ENCODE measurements around the gene ESPNL. TPM values are rescaled to one million over a fixed set of nuclear protein-coding genes. Genes with fewer than 3 reads are reported as not detected.
"Not testable (repeated sequence)": the region's sequence is repeated elsewhere in the genome, so short reads cannot be mapped to it uniquely, and the experiment has no call there.

The ESPNL gene
- total RNA-seq, 1 experiment from 2014 or later: 1.1 TPM

GRCh38 chr2:238114851-238115660 is 14.9 kb downstream of the ESPNL start:
- no peak for TF ChIP-seq MXD4 (CRISPR knock-in tag; IDR thresholded peaks at IDR 0.05; ENCODE audit: borderline replicate concordance)
- TF ChIP-seq ATF6 (CRISPR knock-in tag; IDR thresholded peaks at IDR 0.05): no peak
- no peak for TF ChIP-seq JAZF1 (CRISPR knock-in tag; IDR thresholded peaks at IDR 0.05)
- no peak for TF ChIP-seq ZBTB43 (CRISPR knock-in tag; IDR thresholded peaks at IDR 0.05)
- TF ChIP-seq RELA (CRISPR knock-in tag; IDR thresholded peaks at IDR 0.05; ENCODE audit: borderline replicate concordance): no peak
- TF ChIP-seq SOX15 (CRISPR knock-in tag; IDR thresholded peaks at IDR 0.05): no peak
- TF ChIP-seq HMGXB4 (CRISPR knock-in tag; IDR thresholded peaks at IDR 0.05): no peak
- no peak for TF ChIP-seq IRF1 (CRISPR knock-in tag; IDR thresholded peaks at IDR 0.05)
- no peak for TF ChIP-seq E2F1 (CRISPR knock-in tag; IDR thresholded peaks at IDR 0.05)
- no peak for TF ChIP-seq CDX4 (CRISPR knock-in tag; IDR thresholded peaks at IDR 0.05; ENCODE audit: borderline replicate concordance)
- no peak for TF ChIP-seq CBFB (CRISPR knock-in tag; IDR thresholded peaks at IDR 0.05; ENCODE audit: low read depth)
- TF ChIP-seq ZNF121 (CRISPR knock-in tag; IDR thresholded peaks at IDR 0.05): no peak
- TF ChIP-seq ZMAT4 (CRISPR knock-in tag; IDR thresholded peaks at IDR 0.05): no peak
- TF ChIP-seq USF2 (CRISPR knock-in tag; IDR thresholded peaks at IDR 0.05): no peak
- no peak for TF ChIP-seq AR (CRISPR knock-in tag; IDR thresholded peaks at IDR 0.05)
- no peak for TF ChIP-seq TEAD1 (CRISPR knock-in tag; IDR thresholded peaks at IDR 0.05)
- no peak for TF ChIP-seq MAX (CRISPR knock-in tag; IDR thresholded peaks at IDR 0.05)
- TF ChIP-seq CREB1 (CRISPR knock-in tag; IDR thresholded peaks at IDR 0.05): no peak
- ChIA-PET POLR2A (no interaction called here), CTCF (interaction anchor here (0.6 to 1.8 kb wide), 7 partner anchors 9 to 148 kb away, joined by 3 to 6 read pairs (median 4); no protein-coding TSS in a partner anchor)
- Mint-ChIP-seq H3K9me3 (peaks cover 21% of the 10 kb centered on the region), H3K27ac (no peak overlapping the region; the same call in 1 of the 2 replicates), H3K36me3 (peaks cover 6% of the 10 kb centered on the region), H3K4me1 (no peaks in the 10 kb centered on the region), H3K27me3 (ENCODE audit: low read depth) (no peaks in the 10 kb centered on the region), H3K4me3 (no peak overlapping the region)
- DNase-seq (ENCODE audit: low spot score) (peak; percentile 12), ATAC-seq (peak; percentile 39)

GRCh38 chr2:238115709-238116108 is 15.6 kb downstream of the ESPNL start:
- POLR2A ChIA-PET; ATAC-seq; H3K36me3 Mint-ChIP-seq; H3K4me3 Mint-ChIP-seq; H3K27me3 Mint-ChIP-seq (ENCODE audit: low read depth); DNase-seq (ENCODE audit: low spot score); H3K27ac Mint-ChIP-seq; H3K4me1 Mint-ChIP-seq: not testable (repeated sequence)
- CTCF ChIA-PET: interaction anchor here (0.6 to 1.8 kb wide), 3 partner anchors 9 to 125 kb away, joined by 3 to 6 read pairs (median 4); no protein-coding TSS in a partner anchor
- H3K9me3 Mint-ChIP-seq: peaks cover 21% of the 10 kb centered on the region

Measured in WTC11 (cell line).